ENCODE measurements around the gene HNRNPDL. TPM values are rescaled to one million over a fixed set of nuclear protein-coding genes. Genes with fewer than 3 reads are reported as not detected.

HNRNPDL gene
- total and polyA plus RNA-seq, 2 experiments from 2014 or later, result 243 to 354 TPM

- TF ChIP-seq ETS1 (IDR thresholded peaks at IDR 0.05), result no peak
- no peak for TF ChIP-seq STAT1 (IDR thresholded peaks at IDR 0.05; ENCODE audit: unreplicated experiment)
- TF ChIP-seq CREB1 (CRISPR knock-in tag; IDR thresholded peaks at IDR 0.05; ENCODE audit: low read depth), result no peak
- no peak for TF ChIP-seq CTCF (conservative IDR thresholded peaks at IDR 0.05; ENCODE audit: low read depth in 2 of 2)
- TF ChIP-seq REST (IDR thresholded peaks at IDR 0.05; ENCODE audit: unreplicated experiment), result no peak
- TF ChIP-seq JUNB (IDR thresholded peaks at IDR 0.05; ENCODE audit: unreplicated experiment), result no peak
- TF ChIP-seq ZNF462 (CRISPR knock-in tag; IDR thresholded peaks at IDR 0.05), result no peak
- no peak for TF ChIP-seq POLR2AphosphoS5 (IDR thresholded peaks at IDR 0.05; ENCODE audit: low read depth)
- TF ChIP-seq EZH2 (IDR thresholded peaks at IDR 0.05; ENCODE audit: low read depth, unreplicated experiment), result no peak
- TF ChIP-seq ZNF114 (CRISPR knock-in tag; IDR thresholded peaks at IDR 0.05), result no peak
- no peak for TF ChIP-seq NANOG (IDR thresholded peaks at IDR 0.05; ENCODE audit: borderline replicate concordance)
- TF ChIP-seq EZH2phosphoT487 (IDR thresholded peaks at IDR 0.05; ENCODE audit: unreplicated experiment), result no peak
- no peak for TF ChIP-seq ZNF331 (CRISPR knock-in tag; IDR thresholded peaks at IDR 0.05; ENCODE audit: low read depth)
- Histone ChIP-seq H3K4me3 (no peak overlapping the region), H4K20me1 (replicated peaks; ENCODE audit: insufficient read depth) (no peaks in the 10 kb centered on the region), H3K4me1 (ENCODE audit: insufficient read depth) (no peaks in the 10 kb centered on the region), H3K9me2 (ENCODE audit: insufficient read depth) (peaks cover 9% of the 10 kb centered on the region; the same call in 1 of the 2 replicates), H3K36me3 (ENCODE audit: insufficient read depth) (no peaks in the 10 kb centered on the region; the same call in 1 of the 2 replicates), H3K27me3 (ENCODE audit: insufficient read depth) (no peaks in the 10 kb centered on the region), H2AFZ (no peak overlapping the region), H3K79me2 (replicated peaks; ENCODE audit: insufficient read depth) (peaks cover 1% of the 10 kb centered on the region), H3K4me2 (no peak overlapping the region), H3F3A (replicated peaks; ENCODE audit: low read depth) (no peaks in the 10 kb centered on the region), H3K27ac (ENCODE audit: low read depth) (no peak overlapping the region)
- Mint-ChIP-seq H3K4me3 (no peak overlapping the region), H3K9me3 (peaks cover 43% of the 10 kb centered on the region), H3K36me3 (ENCODE audit: low read depth) (peaks cover 31% of the 10 kb centered on the region), H3K27me3 (ENCODE audit: insufficient read depth, low read depth, poor library complexity) (peaks cover 1% of the 10 kb centered on the region), H3K27ac (no peak overlapping the region), H3K4me1 (no peaks in the 10 kb centered on the region)
- no peak for ATAC-seq
- no peak for DNase-seq (ENCODE audit: low spot score)
These were observed 48.5 kb downstream of the HNRNPDL start for GRCh38 chr4:82381661-82382296.

All from GM23338 (cell line).